Measurements from ENCODE around the gene IMPG1.

DNA sequence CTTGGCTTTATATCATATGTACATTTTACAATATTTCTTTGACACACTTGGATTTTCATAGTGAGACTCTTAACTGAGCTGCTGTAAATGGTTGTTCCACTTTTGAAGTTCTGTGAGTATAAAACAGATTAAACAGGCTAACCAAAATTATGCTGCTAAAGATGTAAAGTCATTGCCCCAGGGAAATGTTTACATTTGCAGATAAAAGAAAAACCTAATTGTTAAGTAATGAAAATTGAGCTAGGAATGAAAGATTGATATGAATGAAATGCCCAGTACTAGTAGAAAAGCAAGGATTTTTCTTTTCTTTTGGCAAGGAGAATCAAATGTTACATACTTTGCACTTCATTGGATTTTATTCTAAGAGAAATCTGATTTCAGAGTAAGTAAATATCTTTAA lies 159.4 kb downstream of the IMPG1 start:
- TF ChIP-seq CTCF (conservative IDR thresholded peaks at IDR 0.05; ENCODE audit: low read length) (no peak), EZH2phosphoT487 (IDR thresholded peaks at IDR 0.05; ENCODE audit: borderline replicate concordance, low read depth, low read length) (no peak)

All from OCI-LY7 (cell line).